NCI-H526 treated with DMSO at 0.1 percent for 48 hours (cell line): ENCODE measurements around the gene DPP10.

Experiments used
- DNase-seq: peaks from one replicate; lab custom pipeline; 2025; lab: John Stamatoyannopoulos, UW

DPP10 gene

GRCh38 chr2:114609203-114609602, 166.8 kb downstream of the DPP10 start:
- DNase-seq: no peak

GRCh38 chr2:114609801-114610200, 167.4 kb downstream of the DPP10 start:
- DNase-seq: no peak

- no peak for DNase-seq
These were observed 168.2 kb downstream of the DPP10 start for GRCh38 chr2:114610677-114611076.

GRCh38 chr2:114614592-114614991, 172.2 kb downstream of the DPP10 start:
- DNase-seq: no peak

GRCh38 chr2:114628481-114628880, 186.0 kb downstream of the DPP10 start:
- no peak for DNase-seq

- DNase-seq: no peak
These were observed 188.7 kb downstream of the DPP10 start for GRCh38 chr2:114631146-114631545.

GRCh38 chr2:114642166-114642770, 199.8 kb downstream of the DPP10 start:
- DNase-seq: no peak

GRCh38 chr2:114642988-114643553, 200.6 kb downstream of the DPP10 start:
- DNase-seq: no peak

GRCh38 chr2:114651933-114652332, 209.5 kb downstream of the DPP10 start:
- DNase-seq: no peak

- DNase-seq: no peak
These were observed 217.4 kb downstream of the DPP10 start for GRCh38 chr2:114659880-114660279.

- no peak for DNase-seq
These were observed 219.8 kb downstream of the DPP10 start for GRCh38 chr2:114661971-114662939.

GRCh38 chr2:114668415-114668814, 226.0 kb downstream of the DPP10 start:
- no peak for DNase-seq

- DNase-seq: no peak
These were observed 240.8 kb downstream of the DPP10 start for GRCh38 chr2:114683251-114683650.

GRCh38 chr2:114684403-114684802, 242.0 kb downstream of the DPP10 start:
- no peak for DNase-seq

- DNase-seq: no peak
These were observed 242.7 kb downstream of the DPP10 start for GRCh38 chr2:114685102-114685501.

- DNase-seq: no peak
These were observed 245.8 kb downstream of the DPP10 start for GRCh38 chr2:114688241-114688640.

GRCh38 chr2:114698520-114698919, 256.1 kb downstream of the DPP10 start:
- no peak for DNase-seq

GRCh38 chr2:114699423-114699944, 257.0 kb downstream of the DPP10 start:
- DNase-seq: no peak

GRCh38 chr2:114700440-114700839, 258.0 kb downstream of the DPP10 start:
- DNase-seq: no peak

GRCh38 chr2:114709936-114710850, 267.8 kb downstream of the DPP10 start:
- peak; percentile 5 for DNase-seq

GRCh38 chr2:114714313-114714712, 271.9 kb downstream of the DPP10 start:
- no peak for DNase-seq

GRCh38 chr2:114717049-114717448, 274.6 kb downstream of the DPP10 start:
- DNase-seq: no peak
